ENCODE measurements around the gene GAS2L2. TPM values are rescaled to one million over a fixed set of nuclear protein-coding genes. Genes with fewer than 3 reads are reported as not detected.

The GAS2L2 gene
- total RNA-seq, 1 donor from 2014 or later = 3.1 TPM

- no peak for TF ChIP-seq CTCF (IDR thresholded peaks at IDR 0.05)
- H3K27me3 ChIP-seq (ENCODE audit: low read depth) = no peaks in the 10 kb centered on the region
- no peak overlapping the region for H3K4me3 ChIP-seq
- ATAC-seq (no peak), DNase-seq (no peak)
- no peaks in the 10 kb centered on the region for H3K36me3 ChIP-seq
- peak overlapping the region; percentile 66 for H3K27ac ChIP-seq
- peaks cover 40% of the 10 kb centered on the region for H3K4me1 ChIP-seq
- intact Hi-C loops (cut with DNase I) = no loop called here
- no peaks in the 10 kb centered on the region for H3K9me3 ChIP-seq
These were observed 20.1 kb upstream of the GAS2L2 start for GRCh38 chr17:35773129-35773528.

- no peaks in the 10 kb centered on the region for H3K9me3 ChIP-seq
- ATAC-seq = no peak
- H3K4me3 ChIP-seq = no peak overlapping the region
- TF ChIP-seq CTCF (IDR thresholded peaks at IDR 0.05) = no peak
- no peaks in the 10 kb centered on the region for H3K36me3 ChIP-seq
- no peak for DNase-seq
- no peaks in the 10 kb centered on the region for H3K27me3 ChIP-seq (ENCODE audit: low read depth)
- intact Hi-C loops (cut with DNase I) = no loop called here
- no peak overlapping the region for H3K27ac ChIP-seq
- peaks cover 17% of the 10 kb centered on the region for H3K4me1 ChIP-seq
These were observed 17.0 kb upstream of the GAS2L2 start for GRCh38 chr17:35769895-35770486.

- intact Hi-C loops (cut with DNase I) = no loop called here
- no peak overlapping the region for H3K27ac ChIP-seq
- no peaks in the 10 kb centered on the region for H3K27me3 ChIP-seq (ENCODE audit: low read depth)
- DNase-seq = no peak
- no peaks in the 10 kb centered on the region for H3K9me3 ChIP-seq
- H3K4me3 ChIP-seq = no peak overlapping the region
- no peak for ATAC-seq
- H3K4me1 ChIP-seq = peaks cover 17% of the 10 kb centered on the region
- TF ChIP-seq CTCF (IDR thresholded peaks at IDR 0.05) = no peak
- H3K36me3 ChIP-seq = no peaks in the 10 kb centered on the region
These were observed 15.8 kb upstream of the GAS2L2 start for GRCh38 chr17:35768797-35769196.

GRCh38 chr17:35766903-35767510, 14.0 kb upstream of the GAS2L2 start:
- Histone ChIP-seq H3K36me3 (no peaks in the 10 kb centered on the region), H3K9me3 (no peaks in the 10 kb centered on the region), H3K4me3 (no peak overlapping the region), H3K27me3 (ENCODE audit: low read depth) (no peaks in the 10 kb centered on the region), H3K4me1 (peaks cover 19% of the 10 kb centered on the region), H3K27ac (no peak overlapping the region)
- peak; percentile 51 for TF ChIP-seq CTCF (IDR thresholded peaks at IDR 0.05)
- peak in 1 of 2 donors; percentile 16 for ATAC-seq
- intact Hi-C loops (cut with DNase I) = no loop called here
- DNase-seq = no peak

- TF ChIP-seq CTCF (IDR thresholded peaks at IDR 0.05) = no peak
- Histone ChIP-seq H3K9me3 (no peaks in the 10 kb centered on the region), H3K27me3 (ENCODE audit: low read depth) (no peaks in the 10 kb centered on the region), H3K27ac (no peak overlapping the region), H3K36me3 (no peaks in the 10 kb centered on the region), H3K4me3 (no peak overlapping the region), H3K4me1 (peaks cover 19% of the 10 kb centered on the region)
- DNase-seq (no peak), ATAC-seq (no peak)
- intact Hi-C loops (cut with DNase I) = no loop called here
These were observed 13.4 kb upstream of the GAS2L2 start for GRCh38 chr17:35766489-35766877.

All from lower lobe of right lung (tissue), 2 donors.